Measurements from ENCODE around the gene MARVELD1.

GRCh38 chr10:97763947-97764346, 50.4 kb downstream of the MARVELD1 start:
- TF ChIP-seq EZH2 (IDR thresholded peaks at IDR 0.05; ENCODE audit: borderline replicate concordance, low read length), result no peak
- TF ChIP-seq, protein P1, sequence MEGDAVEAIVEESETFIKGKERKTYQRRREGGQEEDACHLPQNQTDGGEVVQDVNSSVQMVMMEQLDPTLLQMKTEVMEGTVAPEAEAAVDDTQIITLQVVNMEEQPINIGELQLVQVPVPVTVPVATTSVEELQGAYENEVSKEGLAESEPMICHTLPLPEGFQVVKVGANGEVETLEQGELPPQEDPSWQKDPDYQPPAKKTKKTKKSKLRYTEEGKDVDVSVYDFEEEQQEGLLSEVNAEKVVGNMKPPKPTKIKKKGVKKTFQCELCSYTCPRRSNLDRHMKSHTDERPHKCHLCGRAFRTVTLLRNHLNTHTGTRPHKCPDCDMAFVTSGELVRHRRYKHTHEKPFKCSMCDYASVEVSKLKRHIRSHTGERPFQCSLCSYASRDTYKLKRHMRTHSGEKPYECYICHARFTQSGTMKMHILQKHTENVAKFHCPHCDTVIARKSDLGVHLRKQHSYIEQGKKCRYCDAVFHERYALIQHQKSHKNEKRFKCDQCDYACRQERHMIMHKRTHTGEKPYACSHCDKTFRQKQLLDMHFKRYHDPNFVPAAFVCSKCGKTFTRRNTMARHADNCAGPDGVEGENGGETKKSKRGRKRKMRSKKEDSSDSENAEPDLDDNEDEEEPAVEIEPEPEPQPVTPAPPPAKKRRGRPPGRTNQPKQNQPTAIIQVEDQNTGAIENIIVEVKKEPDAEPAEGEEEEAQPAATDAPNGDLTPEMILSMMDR (IDR thresholded peaks at IDR 0.05; ENCODE audit: low read length), result no peak
